GM23338 (cell line): ENCODE results near the gene ACTR8. TPM values are rescaled to one million over a fixed set of nuclear protein-coding genes. Genes with fewer than 3 reads are reported as not detected.

Experiments used
- ATAC-seq: fragments of 200-7000 bp; cut with Tn5 transposase; 3 replicates; pipeline ENCODE4 v1.9.1; 2020
- DNase-seq: peaks from one replicate; pipeline ENCODE4 v3.0.0-alpha.2; 2015; ENCODE audit warnings: low spot score
- H2AFZ ChIP-seq: fragments of 200-600 bp; sonication (generic); 2 replicates; pipeline ENCODE4 v1.8.0; 2016; ENCODE audit warnings: antibody characterized with exemption, mild to moderate bottlenecking, moderate library complexity
- H3F3A ChIP-seq: fragments of 200-600 bp; sonication (generic); replicated peaks from 2 replicates; pipeline ENCODE4 v1.8.0; 2017; ENCODE audit warnings: antibody characterized with exemption, mixed run types, low read depth
- H3K27ac ChIP-seq: fragments of 200-600 bp; sonication (generic); 2 replicates; pipeline ENCODE4 v1.6.1; 2016; ENCODE audit warnings: low read depth
- H3K27me3 ChIP-seq: fragments of 200-600 bp; sonication (generic); 2 replicates; pipeline ENCODE4 v1.8.0; 2016; ENCODE audit warnings: mild to moderate bottlenecking, mixed run types, moderate library complexity; ENCODE audit not compliant: insufficient read depth
- H3K36me3 ChIP-seq: fragments of 200-600 bp; sonication (generic); 2 replicates; pipeline ENCODE4 v1.8.0; 2016; ENCODE audit warnings: mild to moderate bottlenecking; ENCODE audit not compliant: insufficient read depth
- H3K4me1 ChIP-seq: fragments of 200-600 bp; sonication (generic); 2 replicates; pipeline ENCODE4 v1.8.0; 2016; ENCODE audit warnings: mild to moderate bottlenecking, moderate library complexity; ENCODE audit not compliant: insufficient read depth
- H3K4me2 ChIP-seq: fragments of 200-600 bp; sonication (generic); 2 replicates; pipeline ENCODE4 v1.7.1; 2017; ENCODE audit warnings: mixed run types
- H3K4me3 ChIP-seq: fragments of 200-600 bp; sonication (generic); 2 replicates; pipeline ENCODE4 v1.6.1; 2016; ENCODE audit warnings: mixed run types
- H3K79me2 ChIP-seq: fragments of 200-600 bp; sonication (generic); replicated peaks from 2 replicates; pipeline ENCODE4 v1.8.0; 2017; ENCODE audit warnings: mild to moderate bottlenecking; ENCODE audit not compliant: insufficient read depth
- H3K9me2 ChIP-seq: fragments of 200-600 bp; sonication (generic); 2 replicates; pipeline ENCODE4 v1.8.0; 2017; ENCODE audit not compliant: insufficient read depth
- H4K20me1 ChIP-seq: fragments of 200-600 bp; sonication (generic); replicated peaks from 2 replicates; pipeline ENCODE4 v1.8.0; 2017; ENCODE audit warnings: mild to moderate bottlenecking; ENCODE audit not compliant: insufficient read depth
- H3K27ac Mint-ChIP-seq: 2 replicates; pipeline ENCODE4 v1.8.0; 2020; ENCODE audit warnings: inconsistent platforms, mild to moderate bottlenecking, moderate library complexity, mixed read lengths
- H3K27me3 Mint-ChIP-seq: 3 replicates; pipeline ENCODE4 v1.8.0; 2022; ENCODE audit warnings: low read depth, mild to moderate bottlenecking, moderate library complexity, mixed read lengths, inconsistent platforms; ENCODE audit not compliant: insufficient read depth, poor library complexity
- H3K36me3 Mint-ChIP-seq: 3 replicates; pipeline ENCODE4 v1.8.0; 2021; ENCODE audit warnings: low read depth, mild to moderate bottlenecking, inconsistent platforms, moderate library complexity, mixed read lengths
- H3K4me1 Mint-ChIP-seq: 3 replicates; pipeline ENCODE4 v1.8.0; 2020; ENCODE audit warnings: mild to moderate bottlenecking, inconsistent platforms, mixed read lengths
- H3K4me3 Mint-ChIP-seq: 3 replicates; pipeline ENCODE4 v1.8.0; 2021; ENCODE audit warnings: moderate library complexity, mild to moderate bottlenecking, inconsistent platforms, mixed read lengths
- H3K9me3 Mint-ChIP-seq: 3 replicates; pipeline ENCODE4 v1.8.0; 2020; ENCODE audit warnings: moderate library complexity, mild to moderate bottlenecking, inconsistent platforms, mixed read lengths
- CREB1 ChIP-seq: fragments of 250-450 bp; sonication (Bioruptor Pico); IDR thresholded peaks from 2 replicates; pipeline ENCODE4 v1.5.0; 2020; ENCODE audit warnings: low read depth, mild to moderate bottlenecking, moderate library complexity
- CTCF ChIP-seq, 2 experiments: fragments of 200-600 bp in 1 of 2; sonication (generic) in 1 of 2; conservative IDR thresholded peaks; 2 replicates each; pipeline versions ENCODE4 v1.5.1 to v1.6.1; 2016 to 2017; ENCODE audit warnings: antibody characterized with exemption in 2 of 2, low read depth in 2 of 2, mild to moderate bottlenecking in 2 of 2, moderate library complexity in 1 of 2
- ETS1 ChIP-seq: IDR thresholded peaks from 2 replicates; pipeline ENCODE4 v1.6.1; 2016; ENCODE audit warnings: antibody characterized with exemption
- EZH2 ChIP-seq: fragments of 200-600 bp; sonication (generic); IDR thresholded peaks from one replicate; pipeline ENCODE4 v1.8.0; 2017; ENCODE audit warnings: antibody characterized with exemption, mild to moderate bottlenecking, low read depth; ENCODE audit not compliant: unreplicated experiment
- EZH2phosphoT487 ChIP-seq: fragments of 200-600 bp; sonication (generic); IDR thresholded peaks from one replicate; pipeline ENCODE4 v1.8.1; 2018; ENCODE audit warnings: antibody characterized with exemption; ENCODE audit not compliant: unreplicated experiment
- JUNB ChIP-seq: IDR thresholded peaks from one replicate; pipeline ENCODE4 v1.6.1; 2016; ENCODE audit warnings: antibody characterized with exemption; ENCODE audit not compliant: unreplicated experiment
- NANOG ChIP-seq: IDR thresholded peaks from 2 replicates; pipeline ENCODE4 v1.6.1; 2016; ENCODE audit warnings: antibody characterized with exemption, borderline replicate concordance
- POLR2AphosphoS5 ChIP-seq: IDR thresholded peaks from 2 replicates; pipeline ENCODE4 v1.6.1; 2016; ENCODE audit warnings: antibody characterized with exemption, low read depth
- REST ChIP-seq: IDR thresholded peaks from one replicate; pipeline ENCODE4 v1.6.1; 2018; ENCODE audit warnings: antibody characterized with exemption; ENCODE audit not compliant: unreplicated experiment
- STAT1 ChIP-seq: IDR thresholded peaks from one replicate; pipeline ENCODE4 v1.6.1; 2016; ENCODE audit warnings: antibody characterized with exemption; ENCODE audit not compliant: unreplicated experiment
- ZNF114 ChIP-seq: fragments of 250-450 bp; sonication (Bioruptor Pico); IDR thresholded peaks from 2 replicates; pipeline ENCODE4 v1.5.0; 2020; ENCODE audit warnings: mild to moderate bottlenecking, moderate library complexity
- ZNF331 ChIP-seq: fragments of 250-450 bp; sonication (Bioruptor Pico); IDR thresholded peaks from 2 replicates; pipeline ENCODE4 v1.5.0; 2020; ENCODE audit warnings: low read depth, mild to moderate bottlenecking, moderate library complexity
- ZNF462 ChIP-seq: fragments of 250-450 bp; sonication (Bioruptor Pico); IDR thresholded peaks from 2 replicates; pipeline ENCODE4 v1.5.0; 2020; ENCODE audit warnings: mild to moderate bottlenecking, moderate library complexity
- polyA plus RNA-seq: library from polyadenylated mRNA; unstranded; fragments of >200 nt; fragmentation: Nextera tagmentation; extraction: Ambion mirVana; gene quantifications from 2 replicates; pipeline ENCODE4 v1.2.1, GENCODE V29; 2016
- total RNA-seq: library from RNA; depleted of rRNA; stranded (reverse); fragments of >200 nt; shearing (Covaris generic); gene quantifications from 2 replicates; pipeline ENCODE4 v1.2.3, GENCODE V29; 2014

The ACTR8 gene
- total and polyA plus RNA-seq, 2 experiments from 2014 or later, result 19.8 to 23.0 TPM

- TF ChIP-seq STAT1 (no peak), CREB1 (CRISPR knock-in tag) (no peak), ETS1 (no peak), JUNB (no peak), POLR2AphosphoS5 (no peak), CTCF (conservative IDR thresholded peaks at IDR 0.05; ENCODE audit: low read depth in 2 of 2) (no peak), REST (no peak), ZNF331 (CRISPR knock-in tag) (no peak), NANOG (no peak), ZNF462 (CRISPR knock-in tag) (no peak), ZNF114 (CRISPR knock-in tag) (no peak), EZH2 (no peak), EZH2phosphoT487 (no peak)
- peaks cover 7% of the 10 kb centered on the region; the same call in 1 of the 2 replicates for H3K79me2 ChIP-seq
- H3K36me3 ChIP-seq, result no peaks in the 10 kb centered on the region
- DNase-seq, result no peak
- Mint-ChIP-seq H3K4me3 (peak overlapping the region; percentile 79), H3K4me1 (peaks cover 31% of the 10 kb centered on the region), H3K27me3 (peaks cover 23% of the 10 kb centered on the region), H3K27ac (no peak overlapping the region), H3K9me3 (no peaks in the 10 kb centered on the region), H3K36me3 (no peaks in the 10 kb centered on the region; the same call in 2 of the 3 replicates)
- peaks cover 20% of the 10 kb centered on the region for H3K27me3 ChIP-seq
- H3K4me2 ChIP-seq, result peak overlapping the region; percentile 80
- H3K4me1 ChIP-seq, result peaks cover 15% of the 10 kb centered on the region
- peak overlapping the region; percentile 94 for H2AFZ ChIP-seq
- no peaks in the 10 kb centered on the region for H4K20me1 ChIP-seq
- 0 out of 2 replicates have a peak overlapping the region, but pooled peaks have one; percentile 69 for H3K27ac ChIP-seq
- H3K9me2 ChIP-seq, result no peaks in the 10 kb centered on the region
- H3K4me3 ChIP-seq, result peak overlapping the region; percentile 83
- ATAC-seq, result peak; percentile 21
- 0 out of 2 replicates have a peak, but pooled peaks cover 5% of the 10 kb centered on the region for H3F3A ChIP-seq
Measured at GRCh38 chr3:53845881-53846133, 36.1 kb downstream of the ACTR8 start.
